ENCODE measurements around the gene PPP1R15B.

DNA sequence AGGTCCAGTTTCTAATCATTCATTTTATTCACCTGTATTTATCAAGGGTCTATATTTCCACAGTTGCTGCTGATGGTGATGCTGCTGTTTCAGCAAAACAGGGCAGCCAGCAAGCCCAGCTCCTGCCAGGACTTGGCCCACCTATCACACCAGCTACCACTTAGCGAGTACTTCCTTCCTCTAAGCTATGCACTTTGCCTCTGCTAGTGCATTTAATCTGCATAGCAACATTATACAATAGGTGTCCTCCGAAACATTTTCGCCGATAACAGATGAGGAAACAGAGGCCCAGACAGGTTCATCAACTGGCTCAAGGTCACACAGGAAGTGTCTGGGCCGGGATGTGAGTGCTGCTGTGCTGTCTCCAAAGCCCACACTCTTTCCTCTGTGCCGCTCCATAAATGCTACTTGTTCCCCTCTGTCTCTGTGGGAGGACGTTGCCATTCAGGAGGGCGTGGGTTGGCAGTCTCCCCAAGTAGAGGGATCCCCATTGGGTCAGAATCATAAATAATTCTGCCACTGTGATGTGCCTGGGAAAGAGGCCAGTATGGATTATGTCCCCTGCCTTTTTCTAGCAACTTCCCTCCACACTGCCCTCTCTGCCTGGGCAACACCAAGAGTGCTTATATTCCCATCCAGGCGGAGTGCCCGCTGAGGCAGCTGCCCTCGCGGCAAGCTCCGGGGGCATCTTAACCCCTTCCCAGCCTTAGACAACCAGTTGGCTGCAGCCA lies 42.5 kb downstream of the PPP1R15B start:
- TF ChIP-seq POLR2AphosphoS5 (IDR thresholded peaks at IDR 0.05) (no peak), POLR2A (IDR thresholded peaks at IDR 0.05) (no peak)
- TF ChIP-seq, protein P1, sequence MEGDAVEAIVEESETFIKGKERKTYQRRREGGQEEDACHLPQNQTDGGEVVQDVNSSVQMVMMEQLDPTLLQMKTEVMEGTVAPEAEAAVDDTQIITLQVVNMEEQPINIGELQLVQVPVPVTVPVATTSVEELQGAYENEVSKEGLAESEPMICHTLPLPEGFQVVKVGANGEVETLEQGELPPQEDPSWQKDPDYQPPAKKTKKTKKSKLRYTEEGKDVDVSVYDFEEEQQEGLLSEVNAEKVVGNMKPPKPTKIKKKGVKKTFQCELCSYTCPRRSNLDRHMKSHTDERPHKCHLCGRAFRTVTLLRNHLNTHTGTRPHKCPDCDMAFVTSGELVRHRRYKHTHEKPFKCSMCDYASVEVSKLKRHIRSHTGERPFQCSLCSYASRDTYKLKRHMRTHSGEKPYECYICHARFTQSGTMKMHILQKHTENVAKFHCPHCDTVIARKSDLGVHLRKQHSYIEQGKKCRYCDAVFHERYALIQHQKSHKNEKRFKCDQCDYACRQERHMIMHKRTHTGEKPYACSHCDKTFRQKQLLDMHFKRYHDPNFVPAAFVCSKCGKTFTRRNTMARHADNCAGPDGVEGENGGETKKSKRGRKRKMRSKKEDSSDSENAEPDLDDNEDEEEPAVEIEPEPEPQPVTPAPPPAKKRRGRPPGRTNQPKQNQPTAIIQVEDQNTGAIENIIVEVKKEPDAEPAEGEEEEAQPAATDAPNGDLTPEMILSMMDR (IDR thresholded peaks at IDR 0.05), result no peak
